ENCODE measurements around the gene LSM10. TPM values are rescaled to one million over a fixed set of nuclear protein-coding genes. Genes with fewer than 3 reads are reported as not detected.

The LSM10 gene
- total RNA-seq, 2 experiments from 2014 or later = 43.2 to 133 TPM

DNA sequence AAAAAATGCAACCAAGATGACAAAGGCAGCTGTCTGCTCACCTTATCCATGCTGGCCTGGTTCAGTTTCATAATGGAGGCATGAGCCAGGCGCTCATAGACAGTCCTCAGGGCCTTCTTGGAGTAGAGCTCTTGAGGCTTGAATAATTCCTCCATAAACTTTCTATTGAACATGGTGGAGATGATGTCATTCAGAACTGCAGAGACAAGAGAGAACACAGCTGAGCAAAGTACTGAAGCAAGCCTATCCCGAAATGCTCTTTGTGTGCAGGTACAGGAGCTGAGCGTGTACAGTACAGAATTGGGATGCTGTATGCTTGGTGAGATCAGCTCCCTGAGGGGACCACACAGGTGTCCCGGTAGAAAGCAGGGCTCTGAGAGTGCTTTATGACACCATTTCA is 41.0 kb upstream of the LSM10 start:
- CTCF ChIA-PET (ENCODE audit: unreplicated experiment) = no interaction called here
- Histone ChIP-seq H3K9me2 (ENCODE audit: insufficient read depth, low read length) (no peaks in the 10 kb centered on the region), H3K4me3 (ENCODE audit: low read depth, low read length, poor library complexity, severe bottlenecking) (no peak overlapping the region), H3K36me3 (ENCODE audit: insufficient read depth, low read length) (no peaks in the 10 kb centered on the region), H3K4me2 (ENCODE audit: low read length) (no peak overlapping the region), H2AFZ (ENCODE audit: low read length) (no peak overlapping the region), H3K9me3 (ENCODE audit: low read length) (no peaks in the 10 kb centered on the region), H3K27ac (ENCODE audit: low read depth, low read length, poor library complexity, severe bottlenecking) (no peak overlapping the region), H3K79me2 (ENCODE audit: insufficient read depth, low read depth, low read length) (no peaks in the 10 kb centered on the region), H3K4me1 (ENCODE audit: insufficient read depth, low read length, poor library complexity, severe bottlenecking) (no peaks in the 10 kb centered on the region), H4K20me1 (ENCODE audit: insufficient read depth, low read length) (no peaks in the 10 kb centered on the region)
- no TSS peak for BruUV-seq (replicated peaks)
- TF ChIP-seq, protein P1, sequence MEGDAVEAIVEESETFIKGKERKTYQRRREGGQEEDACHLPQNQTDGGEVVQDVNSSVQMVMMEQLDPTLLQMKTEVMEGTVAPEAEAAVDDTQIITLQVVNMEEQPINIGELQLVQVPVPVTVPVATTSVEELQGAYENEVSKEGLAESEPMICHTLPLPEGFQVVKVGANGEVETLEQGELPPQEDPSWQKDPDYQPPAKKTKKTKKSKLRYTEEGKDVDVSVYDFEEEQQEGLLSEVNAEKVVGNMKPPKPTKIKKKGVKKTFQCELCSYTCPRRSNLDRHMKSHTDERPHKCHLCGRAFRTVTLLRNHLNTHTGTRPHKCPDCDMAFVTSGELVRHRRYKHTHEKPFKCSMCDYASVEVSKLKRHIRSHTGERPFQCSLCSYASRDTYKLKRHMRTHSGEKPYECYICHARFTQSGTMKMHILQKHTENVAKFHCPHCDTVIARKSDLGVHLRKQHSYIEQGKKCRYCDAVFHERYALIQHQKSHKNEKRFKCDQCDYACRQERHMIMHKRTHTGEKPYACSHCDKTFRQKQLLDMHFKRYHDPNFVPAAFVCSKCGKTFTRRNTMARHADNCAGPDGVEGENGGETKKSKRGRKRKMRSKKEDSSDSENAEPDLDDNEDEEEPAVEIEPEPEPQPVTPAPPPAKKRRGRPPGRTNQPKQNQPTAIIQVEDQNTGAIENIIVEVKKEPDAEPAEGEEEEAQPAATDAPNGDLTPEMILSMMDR (conservative IDR thresholded peaks at IDR 0.05; ENCODE audit: low read length) = no peak
- TF ChIP-seq EZH2phosphoT487 (IDR thresholded peaks at IDR 0.05; ENCODE audit: borderline replicate concordance, low read depth, low read length) = no peak
- intact Hi-C loops (cut with micrococcal nuclease; ENCODE audit: unreplicated experiment) = no loop called here
- DNase-seq (ENCODE audit: low spot score) = no peak
- POLR2A ChIA-PET = no interaction called here

DNA sequence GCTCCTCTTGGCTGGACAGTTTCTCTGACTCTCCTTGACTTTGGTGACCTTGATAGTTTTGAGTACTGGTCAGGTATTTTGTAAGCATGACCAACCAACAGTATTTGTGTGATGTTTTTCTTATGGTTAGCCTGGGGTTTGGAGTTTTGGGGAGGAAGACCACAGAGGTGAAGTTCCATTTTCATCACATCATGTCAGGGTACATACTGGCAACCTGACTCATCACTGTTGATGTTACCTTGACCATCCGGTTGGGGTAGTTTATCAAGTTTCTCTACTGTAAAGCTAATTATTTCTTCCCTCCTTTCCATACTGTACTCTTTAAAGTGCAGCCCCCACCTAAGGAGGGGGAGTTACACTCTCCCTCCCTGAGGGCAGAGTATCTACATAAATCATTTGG is 39.1 kb upstream of the LSM10 start:
- Histone ChIP-seq H2AFZ (ENCODE audit: low read length) (no peak overlapping the region), H3K4me2 (ENCODE audit: low read length) (no peak overlapping the region), H3K36me3 (ENCODE audit: insufficient read depth, low read length) (no peaks in the 10 kb centered on the region), H3K27ac (ENCODE audit: low read depth, low read length, poor library complexity, severe bottlenecking) (no peak overlapping the region), H3K4me3 (ENCODE audit: low read depth, low read length, poor library complexity, severe bottlenecking) (no peak overlapping the region), H3K79me2 (ENCODE audit: insufficient read depth, low read depth, low read length) (no peaks in the 10 kb centered on the region), H3K9me3 (ENCODE audit: low read length) (no peaks in the 10 kb centered on the region), H3K4me1 (ENCODE audit: insufficient read depth, low read length, poor library complexity, severe bottlenecking) (no peaks in the 10 kb centered on the region), H3K9me2 (ENCODE audit: insufficient read depth, low read length) (no peaks in the 10 kb centered on the region), H4K20me1 (ENCODE audit: insufficient read depth, low read length) (no peaks in the 10 kb centered on the region)
- TF ChIP-seq, protein P1 (conservative IDR thresholded peaks at IDR 0.05; ENCODE audit: low read length) = no peak
- TF ChIP-seq EZH2phosphoT487 (IDR thresholded peaks at IDR 0.05; ENCODE audit: borderline replicate concordance, low read depth, low read length) = no peak
- no peak for DNase-seq (ENCODE audit: low spot score)
- ChIA-PET CTCF (ENCODE audit: unreplicated experiment) (no interaction called here), POLR2A (no interaction called here)
- intact Hi-C loops (cut with micrococcal nuclease; ENCODE audit: unreplicated experiment) = no loop called here
- no TSS peak for BruUV-seq (replicated peaks)

DNA sequence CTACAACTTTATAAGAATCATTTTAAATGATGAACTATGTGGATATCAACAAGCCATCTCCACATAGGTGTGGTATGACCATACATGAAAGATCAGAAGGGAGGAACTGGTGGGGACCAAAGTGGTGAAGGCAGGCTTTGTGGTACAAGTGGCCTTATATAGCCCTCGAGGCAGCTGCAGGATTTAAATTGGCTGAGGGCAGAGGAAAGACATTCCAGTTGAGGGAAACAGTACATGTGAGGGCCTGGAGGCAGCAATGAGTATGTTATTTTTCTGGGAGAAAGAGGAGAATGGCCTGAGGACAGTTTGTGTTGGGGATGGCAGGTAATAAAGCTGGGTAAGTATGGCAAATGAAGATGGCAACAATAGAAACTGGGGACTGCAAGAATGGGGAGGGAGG is 35.4 kb upstream of the LSM10 start:
- POLR2A ChIA-PET = no interaction called here
- no peak for TF ChIP-seq EZH2phosphoT487 (IDR thresholded peaks at IDR 0.05; ENCODE audit: borderline replicate concordance, low read depth, low read length)
- TF ChIP-seq, protein P1 (conservative IDR thresholded peaks at IDR 0.05; ENCODE audit: low read length) = no peak
- no peaks in the 10 kb centered on the region for H3K9me3 ChIP-seq (ENCODE audit: low read length)
- H3K36me3 ChIP-seq (ENCODE audit: insufficient read depth, low read length) = no peaks in the 10 kb centered on the region
- no peaks in the 10 kb centered on the region for H3K4me1 ChIP-seq (ENCODE audit: insufficient read depth, low read length, poor library complexity, severe bottlenecking)
- no peak for DNase-seq (ENCODE audit: low spot score)
- no peaks in the 10 kb centered on the region for H3K79me2 ChIP-seq (ENCODE audit: insufficient read depth, low read depth, low read length)
- no peak overlapping the region for H2AFZ ChIP-seq (ENCODE audit: low read length)
- H3K4me3 ChIP-seq (ENCODE audit: low read depth, low read length, poor library complexity, severe bottlenecking) = no peak overlapping the region
- no peak overlapping the region for H3K27ac ChIP-seq (ENCODE audit: low read depth, low read length, poor library complexity, severe bottlenecking)
- intact Hi-C loops (cut with micrococcal nuclease; ENCODE audit: unreplicated experiment) = no loop called here
- CTCF ChIA-PET (ENCODE audit: unreplicated experiment) = no interaction called here
- H4K20me1 ChIP-seq (ENCODE audit: insufficient read depth, low read length) = no peaks in the 10 kb centered on the region
- no peak overlapping the region for H3K4me2 ChIP-seq (ENCODE audit: low read length)
- BruUV-seq (replicated peaks) = no TSS peak
- no peaks in the 10 kb centered on the region for H3K9me2 ChIP-seq (ENCODE audit: insufficient read depth, low read length)
